Bronchus fibroblast of lung (primary cell): Measurements from ENCODE around the gene ZNF396. TPM values are rescaled to one million over a fixed set of nuclear protein-coding genes. Genes with fewer than 3 reads are reported as not detected.

Experiments used
- total RNA-seq: library from RNA; depleted of rRNA; stranded (reverse); fragments of >200 nt; gene quantifications from 2 replicates; pipeline ENCODE4 v1.2.3, GENCODE V29; 2015

Gene ZNF396
- total RNA-seq = 0.67 and 0.89 TPM in 2 replicates

GRCh38 chr18:35376742-35377695 is at the start of gene ZNF396:
TSS of gene ZNF396 (minus strand) at chr18:35377337. CDS start at chr18:35374292, 3,045 bp downstream.

GRCh38 chr18:35343936-35344735 is 33.0 kb downstream of the ZNF396 start, which contains the start of gene ZNF24:
TSS of gene ZNF24 (minus strand) at chr18:35344420. CDS start at chr18:35340650, 3,770 bp downstream.

Other genes with a start within 250 kb of the ZNF396 start
- gene ZNF397, start 136.3 kb downstream of the ZNF396 start, total RNA-seq = 7.0 and 8.9 TPM in 2 replicates
- gene ZSCAN30, start 87.1 kb downstream of the ZNF396 start, total RNA-seq = 9.4 and 9.8 TPM in 2 replicates
- 13.4 and 15.8 TPM in 2 replicates for gene ZNF24, start 32.9 kb downstream of the ZNF396 start, total RNA-seq
- 7.6 and 9.1 TPM in 2 replicates for gene INO80C, start 120.6 kb upstream of the ZNF396 start, total RNA-seq
- 33.3 and 38.7 TPM in 2 replicates for gene GALNT1, start 204.4 kb upstream of the ZNF396 start, total RNA-seq